ENCODE measurements around the gene NCOR1. TPM values are rescaled to one million over a fixed set of nuclear protein-coding genes. Genes with fewer than 3 reads are reported as not detected.
A peak's percentile ranks its signal among the peaks of the same experiment; 100 is the strongest.

Gene NCOR1
- polyA plus RNA-seq, 2 of the 4 experiments (the other 2 are of a cell fraction), result 65.5 to 190 TPM

- no peak overlapping the region for H3K4me2 ChIP-seq
- CTCF ChIA-PET, result interaction anchor here (0.6 to 7.7 kb wide), 9 partner anchors 22 to 773 kb away, joined by 3 to 105 read pairs (median 4); partner anchors contain the start of gene ADORA2B
- TF ChIP-seq BCL3 (IDR thresholded peaks at IDR 0.05) (no peak), CEBPB (IDR thresholded peaks at IDR 0.05) (peak; percentile 95 to 96)
- no peak for DNase-seq (ENCODE audit: low read depth in 1 of 2, low spot score in 1 of 2)
- H3K4me1 ChIP-seq, result peaks cover 10% of the 10 kb centered on the region; the same call in 1 of the 3 replicates
- FAIRE-seq, result no peak
- 77% methylated on average over 6 of the region's 6 CpGs for WGBS (ENCODE audit: missing lambda C conversion rate)
- no peak for ATAC-seq
- H3K27ac ChIP-seq, result no peak overlapping the region
- POLR2A ChIA-PET, result no interaction called here
- no peak overlapping the region for H3K4me3 ChIP-seq
- H3K9me3 ChIP-seq, result peaks cover 3% of the 10 kb centered on the region
Observed at GRCh38 chr17:15996322-15996721, 219.0 kb downstream of the NCOR1 start.

- DNase-seq (ENCODE audit: low read depth in 1 of 2, low spot score in 1 of 2), result peak in 1 of 2 experiments; percentile 36
- peaks cover 16% of the 10 kb centered on the region for H3K4me1 ChIP-seq
Observed at GRCh38 chr17:15981646-15982580, 233.4 kb downstream of the NCOR1 start.

More at GRCh38 chr17:15981646-15982580, 233.4 kb downstream of the NCOR1 start:
- 75% methylated on average over 5 of the region's 5 CpGs for WGBS (ENCODE audit: missing lambda C conversion rate)
- peak overlapping the region; percentile 48 to 70 for H3K27ac ChIP-seq
- ChIA-PET POLR2A (interaction anchor here (1.2 kb wide), 1 partner anchor 10 kb away, joined by 4 read pairs; no protein-coding TSS in a partner anchor), CTCF (interaction anchor here (1.1 to 1.7 kb wide), 4 partner anchors 17 to 37 kb away, joined by 3 to 8 read pairs (median 4); partner anchors contain the start of gene ADORA2B)
- ATAC-seq (peak; percentile 51 to 74; a peak in 5 of 6 replicates), FAIRE-seq (no peak)
- H3K9me3 ChIP-seq, result no peaks in the 10 kb centered on the region
- H3K4me3 ChIP-seq, result no peak overlapping the region
- TF ChIP-seq MAX (IDR thresholded peaks at IDR 0.05) (no peak), E2F6 (IDR thresholded peaks at IDR 0.05; ENCODE audit: borderline replicate concordance, low read depth) (no peak), RARB (CRISPR knock-in tag; IDR thresholded peaks at IDR 0.05) (no peak), FOSL2 (IDR thresholded peaks at IDR 0.05) (no peak), FOSL2 (CRISPR knock-in tag; IDR thresholded peaks at IDR 0.05) (0 out of 2 replicates have a peak, but pooled peaks have one; percentile 22), CTCF (IDR thresholded peaks at IDR 0.05) (no peak), NFE2L2 (conservative IDR thresholded peaks at IDR 0.05; ENCODE audit: low read length) (peak; percentile 62), EHMT2 (IDR thresholded peaks at IDR 0.05; ENCODE audit: low read depth) (no peak), GATA3 (IDR thresholded peaks at IDR 0.05; ENCODE audit: borderline replicate concordance) (no peak), BHLHE40 (IDR thresholded peaks at IDR 0.05; ENCODE audit: low read depth, low read length) (no peak), KDM1A (IDR thresholded peaks at IDR 0.05; ENCODE audit: low read depth) (no peak), EHF (CRISPR knock-in tag; IDR thresholded peaks at IDR 0.05) (no peak), BCL3 (IDR thresholded peaks at IDR 0.05) (no peak), MAFK (IDR thresholded peaks at IDR 0.05; ENCODE audit: partially characterized antibody) (peak; percentile 91), JUNB (IDR thresholded peaks at IDR 0.05) (no peak), POLR2A (IDR thresholded peaks at IDR 0.05; ENCODE audit: low read length) (no peak)
- peak overlapping the region; percentile 13; the same call in 1 of the 3 replicates for H3K4me2 ChIP-seq
